Measurements from ENCODE around the gene PIGL.

Gene PIGL

GRCh38 chr17:16250635-16251034 is 33.6 kb downstream of the PIGL start:
- DNase-seq (ENCODE audit: insufficient read length, low spot score) (no peak), FAIRE-seq (no peak)
- TF ChIP-seq POLR2A (IDR thresholded peaks at IDR 0.05; ENCODE audit: low read depth, low read length) (no peak), POLR2AphosphoS5 (IDR thresholded peaks at IDR 0.05; ENCODE audit: low read depth, low read length) (no peak), PAX5 (IDR thresholded peaks at IDR 0.05; ENCODE audit: insufficient read depth, low read length, severe bottlenecking) (no peak), SPI1 (IDR thresholded peaks at IDR 0.05; ENCODE audit: low read depth, low read length) (no peak), POU2F2 (IDR thresholded peaks at IDR 0.05; ENCODE audit: low read depth, low read length) (no peak), TAF1 (IDR thresholded peaks at IDR 0.05; ENCODE audit: low read depth, low read length) (no peak)

GRCh38 chr17:16251043-16251442 is 34.0 kb downstream of the PIGL start:
- FAIRE-seq: no peak
- TF ChIP-seq SPI1 (IDR thresholded peaks at IDR 0.05; ENCODE audit: low read depth, low read length): no peak
- DNase-seq (ENCODE audit: insufficient read length, low spot score): no peak

GRCh38 chr17:16251556-16251955 is 34.5 kb downstream of the PIGL start:
- FAIRE-seq (no peak), DNase-seq (ENCODE audit: insufficient read length, low spot score) (no peak)
- TF ChIP-seq POLR2AphosphoS5 (IDR thresholded peaks at IDR 0.05; ENCODE audit: low read depth, low read length) (no peak), SPI1 (IDR thresholded peaks at IDR 0.05; ENCODE audit: low read depth, low read length) (no peak), POLR2A (IDR thresholded peaks at IDR 0.05; ENCODE audit: low read depth, low read length) (no peak), PAX5 (IDR thresholded peaks at IDR 0.05; ENCODE audit: insufficient read depth, low read length, severe bottlenecking) (no peak)

- FAIRE-seq (no peak), DNase-seq (ENCODE audit: insufficient read length, low spot score) (no peak)
- TF ChIP-seq POU2F2 (IDR thresholded peaks at IDR 0.05; ENCODE audit: low read depth, low read length): no peak
- no peak for TF ChIP-seq PAX5 (IDR thresholded peaks at IDR 0.05; ENCODE audit: insufficient read depth, low read length, severe bottlenecking)
- no peak for TF ChIP-seq TAF1 (IDR thresholded peaks at IDR 0.05; ENCODE audit: low read depth, low read length)
- no peak for TF ChIP-seq POLR2A (IDR thresholded peaks at IDR 0.05; ENCODE audit: low read depth, low read length)
- TF ChIP-seq POLR2AphosphoS5 (IDR thresholded peaks at IDR 0.05; ENCODE audit: low read depth, low read length): no peak
- TF ChIP-seq SPI1 (IDR thresholded peaks at IDR 0.05; ENCODE audit: low read depth, low read length): no peak
Observed at GRCh38 chr17:16254773-16255400, 37.9 kb downstream of the PIGL start.

GRCh38 chr17:16255481-16255921 is 38.5 kb downstream of the PIGL start:
- TF ChIP-seq POU2F2 (IDR thresholded peaks at IDR 0.05; ENCODE audit: low read depth, low read length) (no peak), PAX5 (IDR thresholded peaks at IDR 0.05; ENCODE audit: insufficient read depth, low read length, severe bottlenecking) (no peak), POLR2AphosphoS5 (IDR thresholded peaks at IDR 0.05; ENCODE audit: low read depth, low read length) (no peak), TAF1 (IDR thresholded peaks at IDR 0.05; ENCODE audit: low read depth, low read length) (no peak), POLR2A (IDR thresholded peaks at IDR 0.05; ENCODE audit: low read depth, low read length) (no peak), SPI1 (IDR thresholded peaks at IDR 0.05; ENCODE audit: low read depth, low read length) (no peak)
- FAIRE-seq (no peak), DNase-seq (ENCODE audit: insufficient read length, low spot score) (no peak)

GRCh38 chr17:16258901-16259300 is 41.9 kb downstream of the PIGL start:
- FAIRE-seq (no peak), DNase-seq (ENCODE audit: insufficient read length, low spot score) (no peak)
- no peak for TF ChIP-seq POLR2A (IDR thresholded peaks at IDR 0.05; ENCODE audit: low read depth, low read length)
- TF ChIP-seq PAX5 (IDR thresholded peaks at IDR 0.05; ENCODE audit: insufficient read depth, low read length, severe bottlenecking): no peak
- no peak for TF ChIP-seq POU2F2 (IDR thresholded peaks at IDR 0.05; ENCODE audit: low read depth, low read length)
- no peak for TF ChIP-seq TAF1 (IDR thresholded peaks at IDR 0.05; ENCODE audit: low read depth, low read length)
- TF ChIP-seq SPI1 (IDR thresholded peaks at IDR 0.05; ENCODE audit: low read depth, low read length): no peak
- TF ChIP-seq POLR2AphosphoS5 (IDR thresholded peaks at IDR 0.05; ENCODE audit: low read depth, low read length): no peak

GRCh38 chr17:16259926-16260325 is 42.9 kb downstream of the PIGL start:
- no peak for TF ChIP-seq POU2F2 (IDR thresholded peaks at IDR 0.05; ENCODE audit: low read depth, low read length)
- TF ChIP-seq TAF1 (IDR thresholded peaks at IDR 0.05; ENCODE audit: low read depth, low read length): no peak
- no peak for TF ChIP-seq POLR2A (IDR thresholded peaks at IDR 0.05; ENCODE audit: low read depth, low read length)
- no peak for TF ChIP-seq SPI1 (IDR thresholded peaks at IDR 0.05; ENCODE audit: low read depth, low read length)
- TF ChIP-seq PAX5 (IDR thresholded peaks at IDR 0.05; ENCODE audit: insufficient read depth, low read length, severe bottlenecking): no peak
- no peak for TF ChIP-seq POLR2AphosphoS5 (IDR thresholded peaks at IDR 0.05; ENCODE audit: low read depth, low read length)
- FAIRE-seq (no peak), DNase-seq (ENCODE audit: insufficient read length, low spot score) (no peak)

GRCh38 chr17:16261049-16261448 is 44.0 kb downstream of the PIGL start:
- DNase-seq (ENCODE audit: insufficient read length, low spot score): no peak
- TF ChIP-seq PAX5 (IDR thresholded peaks at IDR 0.05; ENCODE audit: insufficient read depth, low read length, severe bottlenecking) (no peak), POLR2AphosphoS5 (IDR thresholded peaks at IDR 0.05; ENCODE audit: low read depth, low read length) (no peak), POU2F2 (IDR thresholded peaks at IDR 0.05; ENCODE audit: low read depth, low read length) (no peak), SPI1 (IDR thresholded peaks at IDR 0.05; ENCODE audit: low read depth, low read length) (no peak), TAF1 (IDR thresholded peaks at IDR 0.05; ENCODE audit: low read depth, low read length) (no peak), POLR2A (IDR thresholded peaks at IDR 0.05; ENCODE audit: low read depth, low read length) (no peak)

GRCh38 chr17:16262201-16262600 is 45.2 kb downstream of the PIGL start:
- TF ChIP-seq TAF1 (IDR thresholded peaks at IDR 0.05; ENCODE audit: low read depth, low read length): no peak
- TF ChIP-seq PAX5 (IDR thresholded peaks at IDR 0.05; ENCODE audit: insufficient read depth, low read length, severe bottlenecking): no peak
- no peak for TF ChIP-seq SPI1 (IDR thresholded peaks at IDR 0.05; ENCODE audit: low read depth, low read length)
- TF ChIP-seq POLR2A (IDR thresholded peaks at IDR 0.05; ENCODE audit: low read depth, low read length): no peak
- TF ChIP-seq POU2F2 (IDR thresholded peaks at IDR 0.05; ENCODE audit: low read depth, low read length): no peak
- no peak for TF ChIP-seq POLR2AphosphoS5 (IDR thresholded peaks at IDR 0.05; ENCODE audit: low read depth, low read length)
- FAIRE-seq: no peak
- DNase-seq (ENCODE audit: insufficient read length, low spot score): no peak

More at GRCh38 chr17:16261049-16261448, 44.0 kb downstream of the PIGL start:
- no peak for FAIRE-seq

GRCh38 chr17:16267174-16267573 is 50.2 kb downstream of the PIGL start:
- FAIRE-seq: no peak
- no peak for TF ChIP-seq POLR2AphosphoS5 (IDR thresholded peaks at IDR 0.05; ENCODE audit: low read depth, low read length)
- no peak for TF ChIP-seq POU2F2 (IDR thresholded peaks at IDR 0.05; ENCODE audit: low read depth, low read length)
- no peak for TF ChIP-seq POLR2A (IDR thresholded peaks at IDR 0.05; ENCODE audit: low read depth, low read length)
- no peak for TF ChIP-seq TAF1 (IDR thresholded peaks at IDR 0.05; ENCODE audit: low read depth, low read length)
- TF ChIP-seq PAX5 (IDR thresholded peaks at IDR 0.05; ENCODE audit: insufficient read depth, low read length, severe bottlenecking): no peak
- TF ChIP-seq SPI1 (IDR thresholded peaks at IDR 0.05; ENCODE audit: low read depth, low read length): no peak

More at GRCh38 chr17:16267174-16267573, 50.2 kb downstream of the PIGL start:
- no peak for DNase-seq (ENCODE audit: insufficient read length, low spot score)

Data from GM12891 (cell line).